ENCODE measurements around the gene PTH1R.

- TF ChIP-seq CTCF (IDR thresholded peaks at IDR 0.05) (no peak), EP300 (IDR thresholded peaks at IDR 0.05) (no peak), POLR2A (IDR thresholded peaks at IDR 0.05) (no peak)
Measured at GRCh38 chr3:46849045-46849631, 28.4 kb upstream of the PTH1R start.

Data from suprapubic skin (tissue), 3 donors.